ENCODE data around the gene METTL26.

Gene METTL26

GRCh38 chr16:620700-621525 is 15.2 kb downstream of the METTL26 start:
- H3K4me3 ChIP-seq (replicated peaks; ENCODE audit: low read depth, low read length): no peak overlapping the region
- DNase-seq (ENCODE audit: extremely low read depth, low read depth): no peak
- no peak for TF ChIP-seq CTCF (IDR thresholded peaks at IDR 0.05; ENCODE audit: low read depth, low read length, missing control alignments)

DNA sequence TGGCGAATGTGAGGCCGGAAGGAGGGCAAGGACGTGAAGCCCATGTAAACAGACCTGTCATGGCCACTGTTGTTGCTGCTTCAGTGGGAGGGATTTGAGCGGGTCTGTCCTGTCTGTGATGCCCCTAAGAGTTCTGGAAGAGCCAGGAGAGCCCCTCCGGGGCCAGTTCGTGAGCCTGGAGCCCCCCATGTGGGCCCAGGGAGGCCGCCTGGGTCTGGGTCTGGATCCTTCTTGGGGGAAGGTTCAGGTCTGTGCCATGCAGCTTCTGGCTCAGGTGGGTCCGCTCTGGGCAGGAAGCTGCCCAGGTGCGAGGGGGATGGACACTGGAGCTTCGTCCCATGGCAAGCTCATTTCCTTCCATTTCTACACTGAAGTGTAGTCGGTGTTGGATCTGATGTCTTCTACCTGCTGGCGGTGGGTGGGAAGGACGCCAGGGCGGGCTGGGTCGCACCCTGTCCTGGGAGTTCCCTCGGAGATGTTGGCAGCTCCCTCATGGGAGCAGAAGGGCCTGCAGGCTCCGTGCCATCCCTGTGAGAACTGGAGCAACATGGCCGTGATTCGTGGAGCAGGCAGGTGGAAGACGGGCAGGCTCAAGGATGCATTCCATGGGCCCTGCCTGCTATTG is 16.5 kb downstream of the METTL26 start:
- no peak for TF ChIP-seq CTCF (IDR thresholded peaks at IDR 0.05; ENCODE audit: low read depth, low read length, missing control alignments)
- no peak for DNase-seq (ENCODE audit: extremely low read depth, low read depth)
- no peak overlapping the region for H3K4me3 ChIP-seq (replicated peaks; ENCODE audit: low read depth, low read length)

- no peak for TF ChIP-seq CTCF (IDR thresholded peaks at IDR 0.05; ENCODE audit: low read depth, low read length, missing control alignments)
- H3K4me3 ChIP-seq (replicated peaks; ENCODE audit: low read depth, low read length): no peak overlapping the region
- no peak for DNase-seq (ENCODE audit: extremely low read depth, low read depth)
Measured at GRCh38 chr16:617855-618254, 18.2 kb downstream of the METTL26 start.

DNA sequence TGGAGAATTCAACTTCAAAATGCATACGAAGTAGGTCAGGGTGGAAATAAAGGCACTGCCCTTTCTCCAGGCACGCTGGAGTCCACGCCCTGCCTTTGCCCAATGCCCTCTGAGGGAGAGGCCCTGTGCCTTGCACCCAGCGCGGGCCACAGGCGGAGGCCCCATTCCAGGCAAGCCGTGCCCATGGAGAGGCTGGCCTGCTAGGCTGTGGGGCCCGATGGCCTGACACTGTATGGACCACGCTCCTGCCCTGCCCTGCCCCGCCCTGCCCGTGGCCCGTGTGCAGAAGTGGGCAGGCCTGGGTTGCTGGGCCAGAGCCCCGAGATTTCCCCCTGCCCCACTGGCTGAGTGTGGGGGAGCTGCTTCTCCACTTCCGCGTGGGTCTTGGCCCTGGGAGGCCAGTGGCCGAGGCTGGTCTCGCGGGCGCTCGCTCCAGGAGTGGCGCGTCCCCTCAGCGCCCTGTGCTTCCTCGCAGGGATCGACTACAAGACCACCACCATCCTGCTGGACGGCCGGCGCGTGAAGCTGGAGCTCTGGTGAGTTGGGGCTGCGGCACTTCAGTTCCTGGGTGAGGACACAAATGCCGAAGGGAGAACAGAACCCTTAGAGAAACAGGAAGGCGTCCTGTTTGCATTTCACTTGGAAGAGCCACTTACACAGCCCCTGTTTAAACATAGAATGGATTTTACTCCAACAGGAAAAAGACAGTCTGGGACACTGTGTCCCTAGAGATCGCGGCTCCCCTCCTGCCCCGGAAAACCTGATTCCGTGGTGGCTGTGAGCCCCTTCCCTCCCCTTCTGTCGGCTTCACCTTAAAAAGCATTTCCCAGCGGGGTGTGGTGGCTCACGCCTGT is 19.1 kb downstream of the METTL26 start:
- TF ChIP-seq CTCF (IDR thresholded peaks at IDR 0.05; ENCODE audit: low read depth, low read length, missing control alignments): no peak
- H3K4me3 ChIP-seq (replicated peaks; ENCODE audit: low read depth, low read length): no peak overlapping the region
- no peak for DNase-seq (ENCODE audit: extremely low read depth, low read depth)

DNA sequence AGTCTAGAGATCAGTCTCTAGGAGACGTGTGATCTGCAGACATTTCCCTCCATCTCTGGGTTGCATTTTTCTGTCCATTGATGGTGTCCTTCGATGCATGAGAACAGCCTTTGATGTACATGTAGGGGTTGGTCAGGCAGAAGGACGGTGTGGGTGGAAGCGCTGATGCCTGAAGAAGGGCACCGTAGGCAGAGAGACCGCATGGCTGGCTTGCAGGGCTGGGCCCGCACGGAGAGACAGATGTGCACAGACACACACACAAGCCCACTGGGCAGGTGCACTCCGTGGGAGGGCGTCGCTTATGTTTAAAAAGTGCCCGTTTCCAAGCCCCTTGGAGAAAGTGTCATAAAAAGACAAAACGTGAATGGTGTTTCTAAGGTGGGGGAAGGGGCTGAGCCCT is 21.0 kb downstream of the METTL26 start:
- H3K4me3 ChIP-seq (replicated peaks; ENCODE audit: low read depth, low read length): no peak overlapping the region
- TF ChIP-seq CTCF (IDR thresholded peaks at IDR 0.05; ENCODE audit: low read depth, low read length, missing control alignments): no peak
- DNase-seq (ENCODE audit: extremely low read depth, low read depth): no peak

- peak; percentile 43 for TF ChIP-seq CTCF (IDR thresholded peaks at IDR 0.05; ENCODE audit: low read depth, low read length, missing control alignments)
- DNase-seq (ENCODE audit: extremely low read depth, low read depth): no peak
- no peak overlapping the region for H3K4me3 ChIP-seq (replicated peaks; ENCODE audit: low read depth, low read length)
Measured at GRCh38 chr16:610513-611381, 25.4 kb downstream of the METTL26 start.
